RCC 7860 (cell line): ENCODE measurements around the gene TEX261.
"Not testable (repeated sequence)": the region's sequence is repeated elsewhere in the genome, so short reads cannot be mapped to it uniquely, and the experiment has no call there.

Experiments
- DNase-seq: peaks from one replicate; pipeline ENCODE4 v3.0.0-alpha.2; 2015; ENCODE audit warnings: low spot score
- FAIRE-seq: peaks from 2 replicates; lab custom pipeline; 2012; peaks lifted over from hg19 to GRCh38; lab: Jason Lieb, UNC

Gene TEX261

DNA sequence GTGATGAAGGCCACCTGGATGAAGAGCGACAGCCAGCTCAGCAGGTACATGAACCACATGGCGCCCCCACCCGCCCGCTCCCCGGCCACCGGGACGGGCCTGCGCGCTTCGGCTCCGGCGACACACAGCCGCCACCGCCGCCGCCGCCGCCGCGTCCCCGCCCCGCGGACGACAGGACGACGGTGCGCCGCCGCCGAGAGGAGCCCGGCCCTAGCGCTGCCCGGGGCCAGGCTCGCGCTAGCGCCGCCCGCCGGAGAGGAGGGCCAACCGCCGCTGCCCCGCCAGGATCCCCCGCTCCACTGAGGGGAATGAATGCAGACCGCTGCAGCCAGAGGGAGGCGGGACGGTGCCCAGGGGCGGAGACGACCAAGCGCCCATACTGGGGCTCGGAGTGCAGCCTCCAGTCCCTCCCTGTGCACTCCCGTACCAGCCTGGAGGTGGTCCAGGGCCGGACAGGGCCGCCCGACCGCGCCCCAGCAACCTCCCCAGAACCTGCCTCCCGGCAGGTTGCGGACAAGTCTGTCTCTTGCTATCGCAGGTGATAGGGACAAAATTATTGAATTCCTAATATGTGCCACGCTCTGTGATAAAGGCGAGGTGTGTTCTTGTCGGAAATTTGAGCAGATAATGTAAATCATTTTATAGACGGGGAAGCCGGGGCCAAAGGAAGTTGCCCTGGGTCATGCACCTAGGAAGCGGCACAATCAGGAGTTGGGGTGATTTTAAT is at the start of gene TEX261:
TEX261 (minus strand) TSS at position 175 of the 727 bp plus-strand sequence; CDS start at position 59, 116 bp downstream.
- peak; percentile 72 for DNase-seq
- no peak for FAIRE-seq

- no peak for FAIRE-seq
- no peak for DNase-seq
Observed at GRCh38 chr2:71043531-71044407, 49.1 kb upstream of the TEX261 start.

DNA sequence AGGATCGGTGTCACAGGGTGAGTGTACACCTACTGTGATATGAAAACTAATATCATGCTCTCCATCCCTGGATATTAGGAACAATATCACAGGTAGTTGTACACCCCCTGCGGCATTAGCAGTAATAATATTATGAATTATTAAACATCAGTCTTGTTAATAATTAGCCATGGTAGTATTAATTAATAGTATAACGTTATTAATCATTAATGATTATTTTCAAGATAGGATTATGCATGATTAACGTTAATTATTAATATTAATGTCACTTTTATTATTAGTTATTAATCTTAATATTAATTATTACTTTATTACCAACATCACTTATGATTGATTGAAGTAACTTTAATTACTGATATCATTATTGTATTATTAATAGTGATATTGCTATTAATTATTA is 47.6 kb upstream of the TEX261 start:
- DNase-seq (no peak), FAIRE-seq (peak; percentile 56)

DNA sequence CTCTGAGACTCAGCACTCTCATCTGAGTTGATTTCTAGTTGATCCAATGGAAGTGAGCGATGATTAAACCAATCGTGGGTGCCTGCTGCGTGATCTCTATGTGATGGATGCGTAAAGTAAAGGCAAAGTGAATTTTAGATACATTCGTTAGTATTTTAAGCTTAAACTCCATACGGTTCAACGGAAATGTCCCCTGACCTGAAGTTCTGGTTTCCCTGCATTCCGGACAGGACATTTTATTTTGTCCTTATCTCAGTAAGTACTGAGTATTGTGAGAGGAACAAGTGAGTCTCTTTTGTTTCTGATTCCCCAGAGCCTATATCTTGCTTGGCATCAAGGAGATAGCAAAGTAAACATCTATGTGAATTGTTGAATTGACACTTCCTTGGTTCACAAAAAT is 41.6 kb upstream of the TEX261 start:
- DNase-seq, FAIRE-seq: not testable (repeated sequence)

GRCh38 chr2:71023553-71024243 is 29.0 kb upstream of the TEX261 start:
- DNase-seq, FAIRE-seq: not testable (repeated sequence)

DNA sequence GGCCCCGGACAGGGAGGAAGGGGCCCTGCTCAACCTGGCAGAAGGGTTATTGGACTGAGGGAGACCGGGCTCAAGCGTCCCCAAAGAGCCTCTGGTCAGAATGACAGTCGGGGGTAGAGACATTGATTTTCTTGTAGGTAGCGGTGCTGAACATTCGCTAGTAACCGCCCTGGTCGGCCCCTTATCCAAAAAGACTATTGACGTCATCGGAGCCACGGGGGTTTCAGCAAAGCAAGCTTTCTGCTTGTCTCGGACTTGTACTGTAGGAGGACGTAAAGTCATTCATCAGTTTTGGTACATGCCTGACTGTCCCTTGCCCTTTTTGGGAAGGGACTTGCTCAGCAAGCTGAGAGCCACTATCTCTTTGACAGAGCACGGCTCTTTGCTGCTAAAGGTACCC is 26.7 kb upstream of the TEX261 start:
- not testable (repeated sequence) for DNase-seq, FAIRE-seq

DNA sequence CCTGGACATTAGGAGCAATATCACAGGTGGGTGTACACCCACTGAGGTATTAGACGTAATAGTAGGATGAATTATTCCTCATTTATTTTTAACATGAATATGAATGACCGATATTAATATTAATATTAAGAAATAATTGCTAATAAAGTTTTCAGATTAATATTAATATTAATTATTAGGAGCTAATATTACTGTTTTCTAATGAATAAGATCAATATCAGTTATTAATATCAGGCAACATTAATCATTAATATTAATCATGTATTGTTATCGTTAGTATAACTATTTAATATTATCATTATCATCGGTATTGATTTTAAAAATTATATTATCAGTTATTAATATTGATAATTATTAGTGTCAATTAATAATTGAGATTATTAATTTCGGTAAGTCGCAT is 25.3 kb upstream of the TEX261 start:
- not testable (repeated sequence) for DNase-seq, FAIRE-seq

DNA sequence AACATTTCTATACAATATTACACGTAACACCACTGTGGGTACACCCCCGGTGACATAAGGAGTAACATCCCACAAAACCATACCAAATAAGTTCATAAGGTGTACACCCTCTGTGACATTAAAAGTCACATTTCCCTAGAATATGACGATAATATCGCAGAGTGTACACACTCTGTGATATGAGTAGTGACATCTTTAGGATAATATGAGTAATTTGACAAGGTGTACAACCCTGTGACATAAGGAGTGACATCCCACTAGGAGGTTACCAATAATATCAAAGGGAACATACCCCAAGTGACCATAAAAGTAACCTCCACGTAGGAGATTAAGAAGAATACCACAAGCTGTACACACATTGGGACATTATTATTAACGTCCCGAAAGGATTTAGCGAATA is 24.0 kb upstream of the TEX261 start:
- DNase-seq, result no peak
- no peak for FAIRE-seq

- not testable (repeated sequence) for DNase-seq, FAIRE-seq
Observed at GRCh38 chr2:71011786-71012185, 17.1 kb upstream of the TEX261 start.

- FAIRE-seq, result no peak
- DNase-seq, result no peak
Observed at GRCh38 chr2:71008342-71008741, 13.7 kb upstream of the TEX261 start.

DNA sequence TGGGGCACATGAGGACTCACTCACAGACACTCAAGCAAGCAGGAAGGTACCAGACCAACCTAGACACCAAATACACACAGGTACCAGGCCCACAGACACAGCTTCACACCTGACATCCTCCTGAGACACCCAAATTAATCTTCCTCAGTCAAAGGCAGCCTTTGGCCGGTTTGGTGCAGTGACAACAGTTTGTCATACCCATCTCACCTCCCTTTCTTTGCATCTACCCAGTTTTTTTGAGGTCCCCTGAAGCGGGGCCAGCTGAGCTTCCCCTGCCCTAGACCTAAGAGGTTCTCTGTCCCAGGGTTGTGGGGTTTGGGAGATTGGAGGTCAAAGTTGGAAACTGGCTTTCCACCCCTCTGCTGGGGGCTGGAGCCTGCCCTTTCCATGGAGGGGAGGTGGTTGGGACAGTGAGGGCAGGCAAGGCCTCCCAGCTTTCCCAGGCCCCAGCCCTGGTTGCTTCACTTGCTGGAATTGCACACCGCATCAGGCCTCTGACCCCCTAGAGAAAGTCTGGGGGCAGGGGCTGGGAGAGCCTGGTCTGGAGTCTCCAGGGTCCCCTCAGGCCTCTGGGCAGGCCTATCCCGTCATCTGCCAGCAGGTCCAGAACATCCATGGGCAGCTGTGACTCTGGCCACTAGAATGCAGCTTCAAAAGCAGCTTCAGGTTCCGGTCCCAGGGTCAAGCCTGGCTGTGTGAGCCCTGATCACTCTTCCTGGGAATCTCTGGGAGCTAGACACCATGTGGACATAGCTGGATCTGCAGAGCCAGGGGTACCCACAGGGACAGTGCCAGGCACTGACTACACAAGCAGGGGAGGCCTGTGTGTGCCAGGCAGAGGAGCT is 12.5 kb upstream of the TEX261 start:
- FAIRE-seq, result no peak
- DNase-seq, result no peak

GRCh38 chr2:71006323-71006722 is 11.7 kb upstream of the TEX261 start:
- no peak for DNase-seq
- no peak for FAIRE-seq

DNA sequence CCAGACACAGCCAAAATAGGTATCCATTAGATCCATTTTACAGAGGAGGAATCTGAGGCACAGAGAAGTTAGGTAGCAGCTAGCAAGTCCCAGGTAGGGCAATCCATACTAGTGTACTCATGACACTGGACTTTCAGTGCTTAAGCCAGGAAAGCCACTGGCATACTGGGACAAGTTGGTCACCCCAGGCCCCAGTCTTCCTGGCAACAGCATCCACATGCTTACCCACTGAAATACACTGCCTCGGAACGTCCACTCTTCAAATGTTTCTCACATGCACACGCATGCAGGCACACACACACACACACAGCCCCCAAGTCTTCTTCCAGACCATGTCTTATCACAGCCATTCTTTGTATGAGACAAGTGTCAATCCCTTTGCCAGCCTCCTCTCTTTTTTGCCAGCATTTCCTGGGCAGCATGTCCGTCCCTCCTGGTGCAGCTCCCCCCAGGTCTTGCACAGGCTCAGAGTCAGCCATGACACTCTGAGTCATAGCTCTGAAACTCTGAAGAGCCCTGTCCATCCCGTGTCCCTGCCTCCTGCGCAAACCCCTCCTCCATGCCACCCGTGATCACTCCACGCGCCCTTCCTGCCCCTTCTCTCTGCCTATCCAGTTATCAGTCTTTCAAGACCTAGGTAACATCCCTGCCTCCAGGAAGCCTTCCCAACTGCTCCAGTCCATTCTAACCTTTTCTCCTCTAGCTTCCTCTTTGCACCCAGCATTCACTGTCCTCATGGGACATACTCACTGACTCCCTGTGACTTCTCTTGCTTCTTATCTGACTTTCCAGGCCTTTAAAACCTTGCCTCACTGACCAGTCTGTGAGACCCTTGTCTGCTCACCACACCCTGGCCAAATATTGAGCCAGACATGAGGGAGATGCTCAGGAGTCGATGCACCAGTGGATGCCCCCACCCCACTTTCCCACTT is 10.9 kb upstream of the TEX261 start:
- FAIRE-seq, result no peak
- no peak for DNase-seq

GRCh38 chr2:71004857-71005256 is 10.2 kb upstream of the TEX261 start:
- DNase-seq (no peak), FAIRE-seq (no peak)

DNA sequence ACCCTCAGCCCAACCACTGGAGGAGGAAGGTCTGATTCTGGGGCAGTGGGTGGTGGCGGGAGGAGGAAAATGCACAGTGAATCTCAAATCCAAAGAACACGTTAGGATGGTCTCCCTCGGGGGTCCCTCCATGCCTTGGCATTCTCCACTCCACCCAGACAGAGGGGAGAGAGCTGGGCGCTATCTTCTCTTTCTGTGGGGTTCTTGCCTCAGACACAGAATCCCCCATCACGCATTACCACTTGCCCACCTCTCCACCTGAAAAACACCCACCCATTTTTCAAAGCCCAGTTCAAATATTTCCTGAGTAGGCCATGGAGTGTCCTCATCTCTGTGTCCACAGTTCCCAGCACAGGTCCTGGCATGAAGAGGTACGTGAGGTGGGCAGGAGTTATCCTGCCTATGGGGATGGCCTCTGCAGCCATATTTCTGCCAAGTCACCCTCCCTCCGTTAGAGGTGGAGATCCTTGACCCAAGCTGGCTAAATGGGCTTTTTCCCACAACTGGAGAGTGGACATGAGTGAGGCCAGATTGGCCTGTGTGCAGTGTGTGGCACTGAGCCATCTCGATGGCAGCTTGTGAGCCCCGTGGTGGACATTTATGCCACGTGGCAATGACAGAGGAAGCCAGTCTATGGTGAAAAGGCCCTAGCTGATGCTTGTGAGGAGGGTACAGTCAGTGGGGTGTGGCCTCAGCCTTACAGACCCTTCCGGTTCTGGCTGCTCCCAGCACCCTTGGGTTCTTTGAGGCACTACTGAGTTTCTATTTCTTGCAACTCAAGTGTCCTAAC is 9.5 kb upstream of the TEX261 start:
- no peak for FAIRE-seq
- DNase-seq, result no peak

DNA sequence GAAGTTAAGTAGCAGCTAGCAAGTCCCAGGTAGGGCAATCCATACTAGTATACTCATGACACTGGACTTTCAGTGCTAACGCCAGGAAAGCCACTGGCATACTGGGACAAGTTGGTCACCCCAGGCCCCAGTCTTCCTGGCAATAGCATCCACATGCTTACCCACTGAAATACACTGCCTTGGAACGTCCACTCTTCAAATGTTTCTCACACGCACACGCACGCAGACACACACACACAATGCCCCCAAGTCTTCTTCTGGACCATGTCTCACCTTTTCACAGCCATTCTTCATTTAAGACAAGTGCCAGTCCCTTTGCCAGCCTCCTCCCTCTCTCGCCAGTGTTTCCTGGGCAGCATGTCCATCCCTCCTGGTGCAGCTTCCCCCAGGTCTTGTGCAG is 8.7 kb upstream of the TEX261 start:
- DNase-seq, result no peak
- FAIRE-seq, result no peak

DNA sequence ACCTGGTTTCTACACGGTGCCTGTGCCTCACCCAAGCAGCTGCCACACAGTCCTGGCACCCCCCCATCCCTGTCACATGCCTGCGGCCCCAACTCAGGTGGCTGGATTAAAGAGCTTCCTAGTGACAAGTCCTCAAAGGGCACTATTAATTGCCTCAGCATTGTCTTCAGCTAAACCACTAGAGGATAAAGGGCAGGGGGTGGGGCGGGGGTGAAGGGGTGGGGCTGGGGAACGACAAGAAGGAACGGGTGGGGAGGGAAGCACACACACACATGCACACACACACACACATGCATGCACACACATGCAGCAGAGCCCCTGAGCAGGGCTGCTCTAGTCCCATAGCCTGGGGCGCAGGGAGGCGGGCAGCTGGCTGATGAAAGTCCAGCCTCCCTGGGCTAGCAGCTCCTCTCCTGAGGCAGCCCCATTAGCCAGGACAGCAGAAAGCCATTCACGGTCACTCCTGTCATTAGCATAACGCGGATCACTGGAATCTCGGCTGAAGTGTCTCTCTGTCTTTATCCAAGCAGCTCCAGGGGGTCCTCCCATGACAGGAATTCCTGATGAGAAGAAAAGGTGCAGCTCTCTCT is 7.4 kb upstream of the TEX261 start:
- DNase-seq, result no peak
- FAIRE-seq, result no peak

DNA sequence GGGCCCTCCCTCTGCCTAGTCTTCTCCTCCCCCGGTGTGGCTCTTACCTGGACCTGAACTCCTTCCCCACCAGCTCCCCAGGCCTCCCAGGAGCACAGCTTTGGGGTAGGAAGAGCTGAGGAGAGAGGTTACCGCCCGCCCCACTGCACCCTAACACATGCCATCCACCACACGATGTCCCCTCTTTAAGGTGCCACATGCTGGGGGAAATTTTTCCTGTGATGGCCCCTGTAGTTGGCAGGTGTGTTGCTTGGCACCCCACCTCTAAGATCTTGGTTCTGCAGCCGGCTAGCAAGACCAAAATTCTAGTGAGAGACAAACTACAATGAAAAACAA is 6.9 kb upstream of the TEX261 start:
- FAIRE-seq (no peak), DNase-seq (no peak)
